ENCODE data around the gene TIGD3.

The TIGD3 gene

GRCh38 chr11:65373839-65374580 is 19.5 kb downstream of the TIGD3 start:
- H3K36me3 ChIP-seq (ENCODE audit: control insufficient read depth, insufficient read depth, low read length): no peaks in the 10 kb centered on the region
- no peaks in the 10 kb centered on the region for H3K27me3 ChIP-seq (ENCODE audit: control insufficient read depth, insufficient read depth, low read length)
- no peaks in the 10 kb centered on the region for H3K9me3 ChIP-seq (ENCODE audit: control insufficient read depth, insufficient read depth, low read depth, low read length)
- no peak overlapping the region for H3K27ac ChIP-seq (ENCODE audit: low read depth, low read length)
- no peak overlapping the region for H3K4me3 ChIP-seq (ENCODE audit: low read depth, low read length)
- H3K9ac ChIP-seq (ENCODE audit: low read length): no peak overlapping the region
- no peaks in the 10 kb centered on the region; the same call in 1 of the 2 replicates for H3K4me1 ChIP-seq (ENCODE audit: control insufficient read depth, insufficient read depth, low read length)

GRCh38 chr11:65375012-65375411 is 20.5 kb downstream of the TIGD3 start:
- H3K4me1 ChIP-seq (ENCODE audit: control insufficient read depth, insufficient read depth, low read length): no peaks in the 10 kb centered on the region; the same call in 1 of the 2 replicates
- H3K27ac ChIP-seq (ENCODE audit: low read depth, low read length): no peak overlapping the region
- H3K4me3 ChIP-seq (ENCODE audit: low read depth, low read length): no peak overlapping the region
- no peaks in the 10 kb centered on the region for H3K27me3 ChIP-seq (ENCODE audit: control insufficient read depth, insufficient read depth, low read length)
- H3K9me3 ChIP-seq (ENCODE audit: control insufficient read depth, insufficient read depth, low read depth, low read length): no peaks in the 10 kb centered on the region
- no peak overlapping the region for H3K9ac ChIP-seq (ENCODE audit: low read length)
- H3K36me3 ChIP-seq (ENCODE audit: control insufficient read depth, insufficient read depth, low read length): no peaks in the 10 kb centered on the region

GRCh38 chr11:65376138-65376713 is 21.7 kb downstream of the TIGD3 start:
- no peaks in the 10 kb centered on the region; the same call in 1 of the 2 replicates for H3K4me1 ChIP-seq (ENCODE audit: control insufficient read depth, insufficient read depth, low read length)
- H3K9me3 ChIP-seq (ENCODE audit: control insufficient read depth, insufficient read depth, low read depth, low read length): no peaks in the 10 kb centered on the region
- H3K27me3 ChIP-seq (ENCODE audit: control insufficient read depth, insufficient read depth, low read length): no peaks in the 10 kb centered on the region
- H3K36me3 ChIP-seq (ENCODE audit: control insufficient read depth, insufficient read depth, low read length): no peaks in the 10 kb centered on the region
- H3K9ac ChIP-seq (ENCODE audit: low read length): no peak overlapping the region
- H3K4me3 ChIP-seq (ENCODE audit: low read depth, low read length): no peak overlapping the region
- no peak overlapping the region for H3K27ac ChIP-seq (ENCODE audit: low read depth, low read length)

- Histone ChIP-seq H3K27ac (ENCODE audit: low read depth, low read length) (no peak overlapping the region), H3K27me3 (ENCODE audit: control insufficient read depth, insufficient read depth, low read length) (no peaks in the 10 kb centered on the region), H3K36me3 (ENCODE audit: control insufficient read depth, insufficient read depth, low read length) (no peaks in the 10 kb centered on the region), H3K4me1 (ENCODE audit: control insufficient read depth, insufficient read depth, low read length) (peaks cover 3% of the 10 kb centered on the region), H3K4me3 (ENCODE audit: low read depth, low read length) (no peak overlapping the region), H3K9me3 (ENCODE audit: control insufficient read depth, insufficient read depth, low read depth, low read length) (no peaks in the 10 kb centered on the region), H3K9ac (ENCODE audit: low read length) (no peak overlapping the region)
Observed at GRCh38 chr11:65377036-65377435, 22.5 kb downstream of the TIGD3 start.

- Histone ChIP-seq H3K4me1 (ENCODE audit: control insufficient read depth, insufficient read depth, low read length) (peaks cover 10% of the 10 kb centered on the region), H3K27ac (ENCODE audit: low read depth, low read length) (no peak overlapping the region), H3K9ac (ENCODE audit: low read length) (no peak overlapping the region), H3K27me3 (ENCODE audit: control insufficient read depth, insufficient read depth, low read length) (no peaks in the 10 kb centered on the region), H3K36me3 (ENCODE audit: control insufficient read depth, insufficient read depth, low read length) (no peaks in the 10 kb centered on the region), H3K9me3 (ENCODE audit: control insufficient read depth, insufficient read depth, low read depth, low read length) (no peaks in the 10 kb centered on the region), H3K4me3 (ENCODE audit: low read depth, low read length) (no peak overlapping the region)
Observed at GRCh38 chr11:65377777-65378176, 23.2 kb downstream of the TIGD3 start.

GRCh38 chr11:65378208-65378927 is 23.8 kb downstream of the TIGD3 start:
- Histone ChIP-seq H3K27ac (ENCODE audit: low read depth, low read length) (no peak overlapping the region), H3K9ac (ENCODE audit: low read length) (no peak overlapping the region), H3K4me3 (ENCODE audit: low read depth, low read length) (no peak overlapping the region), H3K36me3 (ENCODE audit: control insufficient read depth, insufficient read depth, low read length) (no peaks in the 10 kb centered on the region), H3K27me3 (ENCODE audit: control insufficient read depth, insufficient read depth, low read length) (no peaks in the 10 kb centered on the region), H3K9me3 (ENCODE audit: control insufficient read depth, insufficient read depth, low read depth, low read length) (no peaks in the 10 kb centered on the region), H3K4me1 (ENCODE audit: control insufficient read depth, insufficient read depth, low read length) (peaks cover 16% of the 10 kb centered on the region)

GRCh38 chr11:65378928-65379638 is 24.5 kb downstream of the TIGD3 start:
- H3K9me3 ChIP-seq (ENCODE audit: control insufficient read depth, insufficient read depth, low read depth, low read length): no peaks in the 10 kb centered on the region
- H3K27me3 ChIP-seq (ENCODE audit: control insufficient read depth, insufficient read depth, low read length): no peaks in the 10 kb centered on the region
- no peak overlapping the region for H3K4me3 ChIP-seq (ENCODE audit: low read depth, low read length)
- no peaks in the 10 kb centered on the region for H3K36me3 ChIP-seq (ENCODE audit: control insufficient read depth, insufficient read depth, low read length)
- H3K4me1 ChIP-seq (ENCODE audit: control insufficient read depth, insufficient read depth, low read length): peaks cover 18% of the 10 kb centered on the region
- no peak overlapping the region for H3K27ac ChIP-seq (ENCODE audit: low read depth, low read length)
- no peak overlapping the region for H3K9ac ChIP-seq (ENCODE audit: low read length)

GRCh38 chr11:65379698-65380459 is 25.3 kb downstream of the TIGD3 start:
- H3K27me3 ChIP-seq (ENCODE audit: control insufficient read depth, insufficient read depth, low read length): no peaks in the 10 kb centered on the region
- no peak overlapping the region for H3K27ac ChIP-seq (ENCODE audit: low read depth, low read length)
- H3K9ac ChIP-seq (ENCODE audit: low read length): no peak overlapping the region
- peaks cover 21% of the 10 kb centered on the region for H3K4me1 ChIP-seq (ENCODE audit: control insufficient read depth, insufficient read depth, low read length)
- H3K4me3 ChIP-seq (ENCODE audit: low read depth, low read length): no peak overlapping the region
- H3K36me3 ChIP-seq (ENCODE audit: control insufficient read depth, insufficient read depth, low read length): no peaks in the 10 kb centered on the region
- no peaks in the 10 kb centered on the region for H3K9me3 ChIP-seq (ENCODE audit: control insufficient read depth, insufficient read depth, low read depth, low read length)

- Histone ChIP-seq H3K36me3 (ENCODE audit: control insufficient read depth, insufficient read depth, low read length) (no peaks in the 10 kb centered on the region), H3K27me3 (ENCODE audit: control insufficient read depth, insufficient read depth, low read length) (no peaks in the 10 kb centered on the region), H3K9me3 (ENCODE audit: control insufficient read depth, insufficient read depth, low read depth, low read length) (no peaks in the 10 kb centered on the region), H3K4me3 (ENCODE audit: low read depth, low read length) (no peak overlapping the region), H3K27ac (ENCODE audit: low read depth, low read length) (no peak overlapping the region), H3K9ac (ENCODE audit: low read length) (no peak overlapping the region), H3K4me1 (ENCODE audit: control insufficient read depth, insufficient read depth, low read length) (peaks cover 25% of the 10 kb centered on the region)
Observed at GRCh38 chr11:65380460-65381119, 26.0 kb downstream of the TIGD3 start.

- H3K4me3 ChIP-seq (ENCODE audit: low read depth, low read length): peak overlapping the region; percentile 33; the same call in 1 of the 2 replicates
- H3K9me3 ChIP-seq (ENCODE audit: control insufficient read depth, insufficient read depth, low read depth, low read length): no peaks in the 10 kb centered on the region
- no peaks in the 10 kb centered on the region for H3K27me3 ChIP-seq (ENCODE audit: control insufficient read depth, insufficient read depth, low read length)
- H3K27ac ChIP-seq (ENCODE audit: low read depth, low read length): peak overlapping the region; percentile 84; the same call in 1 of the 2 replicates
- peak overlapping the region; percentile 55 for H3K9ac ChIP-seq (ENCODE audit: low read length)
- peaks cover 28% of the 10 kb centered on the region for H3K4me1 ChIP-seq (ENCODE audit: control insufficient read depth, insufficient read depth, low read length)
- H3K36me3 ChIP-seq (ENCODE audit: control insufficient read depth, insufficient read depth, low read length): no peaks in the 10 kb centered on the region
Observed at GRCh38 chr11:65381716-65382032, 27.1 kb downstream of the TIGD3 start.
